Fibroblast of peridontal ligament (primary cell): ENCODE results near the gene CHN2.

Source experiments
- DNase-seq: peaks from one replicate; pipeline ENCODE4 v3.0.0-alpha.2; 2010; ENCODE audit errors: extremely low read depth

Gene CHN2

DNA sequence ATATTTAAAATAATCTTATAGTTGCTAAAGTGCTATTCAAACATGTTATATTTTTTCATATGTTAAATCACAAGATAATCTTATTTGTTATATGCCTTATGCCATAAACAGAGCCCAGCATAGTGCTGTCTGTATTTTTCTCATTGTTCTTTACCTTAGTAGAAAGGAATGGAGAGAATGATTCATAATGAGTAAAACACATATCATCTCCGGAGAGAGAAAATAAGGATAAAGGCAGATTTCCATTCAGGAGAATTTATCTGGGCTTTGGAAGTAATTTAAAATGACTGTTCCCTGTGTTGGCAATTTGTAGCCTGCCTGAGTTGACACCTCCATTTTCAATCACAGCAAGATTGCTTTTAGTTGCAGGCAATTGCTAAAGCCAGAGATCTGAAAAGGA, 30.2 kb downstream of the CHN2 start:
- DNase-seq, result no peak

DNA sequence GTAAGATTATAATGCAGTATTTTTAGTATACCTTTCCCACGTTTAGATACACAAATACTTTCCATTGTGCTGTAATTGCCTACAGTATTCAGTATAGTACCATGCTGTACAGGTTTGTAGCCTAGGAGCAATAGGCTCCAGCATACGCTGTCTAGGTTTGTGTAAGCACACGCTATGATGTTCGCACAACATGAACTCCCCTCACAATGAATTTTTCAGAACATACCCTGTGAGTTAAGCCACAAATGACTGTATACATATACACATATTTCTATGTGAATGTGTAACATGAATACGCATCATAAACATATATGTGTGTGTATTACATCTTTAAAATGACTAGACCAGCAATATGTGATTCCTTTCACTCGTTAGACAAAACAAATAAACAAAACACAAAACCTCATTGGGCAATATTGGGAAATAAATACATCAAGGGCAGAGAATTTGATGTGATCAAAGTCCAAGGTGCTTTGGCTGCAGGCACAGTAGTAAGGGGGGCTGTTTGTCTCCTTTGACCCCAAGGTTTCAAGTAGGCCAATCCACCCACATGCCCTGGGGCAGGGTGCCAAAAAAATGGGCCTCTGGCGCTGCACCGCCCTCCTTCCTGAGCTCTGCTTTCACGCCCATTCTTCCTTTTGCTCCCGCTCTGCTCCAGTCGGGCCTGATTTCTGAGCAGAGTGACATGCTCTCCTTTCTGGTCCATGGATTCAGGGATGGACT, 33.9 kb downstream of the CHN2 start:
- DNase-seq, result no peak

DNA sequence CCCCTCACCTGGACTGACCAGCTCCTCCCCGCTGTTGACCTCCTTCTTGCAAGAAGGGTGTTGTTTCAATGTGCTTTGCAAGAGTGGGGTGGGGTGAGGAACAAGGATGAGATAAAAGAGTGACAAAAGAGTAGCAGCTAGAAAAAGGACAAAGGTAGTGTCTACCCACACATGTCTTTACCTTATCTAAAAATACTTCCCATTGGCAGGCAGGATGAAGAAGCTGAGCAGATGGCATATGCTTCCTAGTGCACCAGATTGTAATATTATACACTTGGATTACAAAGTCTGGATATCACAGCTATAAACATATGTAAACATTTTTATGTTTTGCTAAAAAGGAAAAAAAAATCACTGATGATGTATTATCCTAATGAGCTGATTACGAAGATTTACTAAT, 34.5 kb downstream of the CHN2 start:
- no peak for DNase-seq

DNA sequence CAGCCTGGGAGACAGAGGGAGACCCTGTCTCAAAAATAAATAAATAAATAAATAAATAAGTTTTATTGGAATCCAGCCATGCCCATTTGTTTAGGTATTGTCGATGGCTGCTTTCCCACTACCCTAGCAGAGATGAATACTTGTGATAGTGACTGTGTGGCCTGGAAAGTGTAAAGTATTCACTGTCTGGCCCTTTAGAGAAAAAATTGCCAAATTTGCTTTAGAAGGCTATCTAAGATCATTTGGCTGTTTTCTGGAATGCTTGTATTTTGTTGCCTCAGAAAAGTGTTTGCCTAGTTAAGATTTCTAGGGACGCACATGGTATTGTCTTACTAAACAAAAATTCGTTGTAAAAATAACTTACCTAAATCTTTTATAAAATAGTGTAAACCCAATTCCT, 35.4 kb downstream of the CHN2 start:
- no peak for DNase-seq

DNA sequence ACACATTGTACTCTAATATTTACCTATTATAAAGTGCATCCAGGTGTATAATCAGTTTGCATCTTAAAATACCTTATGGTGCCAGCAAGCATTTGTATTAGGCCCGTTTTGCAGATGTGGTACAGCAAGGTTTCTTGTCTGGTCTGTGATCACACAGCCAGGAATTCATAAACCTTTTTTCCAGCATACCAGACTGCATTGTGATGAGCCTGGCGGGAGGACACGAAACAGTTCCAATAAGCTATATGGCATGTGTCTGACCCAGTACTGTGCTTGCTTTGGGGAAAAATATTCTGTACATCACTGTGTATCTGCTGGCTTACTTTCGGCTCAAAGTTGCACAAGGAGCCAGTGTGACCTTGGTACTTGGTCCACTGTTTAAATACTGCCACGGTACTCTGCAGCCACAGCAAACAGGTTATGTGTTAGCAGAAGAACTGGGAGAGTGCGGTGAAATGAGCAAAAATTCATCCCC, 36.3 kb downstream of the CHN2 start:
- DNase-seq, result no peak

DNA sequence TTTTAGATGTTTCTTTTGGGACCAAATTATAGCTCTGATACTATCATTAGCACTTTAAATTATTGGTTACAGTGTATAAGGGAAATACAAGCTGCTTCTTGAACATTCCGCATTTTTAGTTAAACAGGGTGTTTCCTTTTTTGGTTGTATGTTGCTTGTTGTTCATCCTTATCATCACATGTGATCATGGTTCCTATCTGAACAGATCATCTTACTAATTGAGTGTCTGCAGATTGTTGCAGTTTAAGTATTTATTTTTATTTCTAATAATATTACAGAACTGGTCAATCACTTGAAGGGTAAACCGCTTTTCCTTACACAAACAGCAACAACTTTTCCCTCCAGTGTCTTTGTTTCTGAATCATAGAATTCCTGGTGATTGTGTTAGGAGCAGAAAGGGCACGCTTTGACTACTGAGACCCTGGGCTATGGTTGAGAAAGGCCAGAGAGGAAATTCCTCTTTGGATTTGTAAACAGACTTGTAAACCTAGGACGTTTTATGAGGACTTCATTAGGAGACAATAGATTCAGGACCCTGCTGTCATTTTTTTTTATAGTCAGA, 37.2 kb downstream of the CHN2 start:
- DNase-seq, result no peak

DNA sequence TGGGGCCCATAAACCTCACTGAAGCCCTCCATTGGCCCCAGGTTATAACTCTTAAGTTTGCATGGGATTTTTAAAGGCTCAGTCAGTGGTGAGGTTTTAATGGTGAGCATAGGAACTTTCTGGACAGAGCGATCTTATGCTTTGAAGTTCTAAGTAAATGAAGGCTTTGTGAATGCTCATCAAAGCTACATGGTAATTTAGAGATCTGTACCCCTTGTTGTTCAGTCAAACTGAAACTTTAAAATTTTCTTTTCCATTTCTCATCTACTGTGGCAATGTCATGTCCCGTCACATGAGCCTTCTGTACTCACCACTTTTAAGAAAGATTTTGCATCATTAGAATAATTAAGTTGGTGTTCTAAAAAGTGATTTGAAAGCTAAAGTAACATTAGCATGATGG, 39.9 kb downstream of the CHN2 start:
- DNase-seq, result no peak

DNA sequence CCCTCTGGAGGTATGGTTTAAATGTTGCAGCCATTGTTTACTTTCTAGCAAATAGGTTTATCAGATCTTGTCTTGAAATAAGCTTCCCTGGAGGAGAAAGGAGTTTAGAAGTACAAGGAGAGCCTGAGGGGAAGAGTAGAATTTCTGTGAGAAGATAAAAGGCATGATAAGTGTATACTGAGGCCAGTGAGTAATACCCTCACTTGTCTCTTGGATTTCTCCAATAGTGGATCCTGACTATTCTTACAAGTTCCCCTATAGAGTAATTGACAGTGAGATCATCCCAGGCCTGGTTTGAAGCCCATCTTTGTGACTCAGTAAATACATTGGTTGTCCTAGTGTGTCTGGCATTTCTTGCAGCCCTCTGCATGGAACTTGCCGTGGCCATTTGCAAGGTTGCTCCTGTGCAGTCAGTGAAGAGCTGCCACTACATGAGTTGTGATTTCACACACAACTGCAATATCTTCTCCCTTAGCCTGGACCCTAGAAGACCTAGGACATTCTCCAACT, 41.6 kb downstream of the CHN2 start:
- DNase-seq, result no peak

DNA sequence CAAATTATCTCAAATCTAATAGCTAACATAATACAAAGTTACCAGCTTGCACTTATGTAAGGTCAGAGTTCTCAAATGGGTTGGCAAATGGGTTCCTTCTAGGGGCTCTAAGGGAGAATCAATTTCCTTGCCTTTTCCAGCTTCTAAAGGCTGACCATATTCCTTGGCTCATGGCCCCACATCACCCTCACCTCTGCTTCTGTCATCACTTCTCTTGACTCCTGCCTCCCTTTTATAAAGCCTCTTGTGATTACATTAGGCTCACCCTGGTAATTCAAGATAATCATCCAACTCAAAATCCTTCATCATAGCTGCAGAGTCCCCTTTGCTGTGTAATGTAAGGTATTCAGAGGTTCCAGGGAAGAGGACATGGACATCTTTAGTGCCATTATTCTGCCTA, 42.1 kb downstream of the CHN2 start:
- DNase-seq, result no peak

DNA sequence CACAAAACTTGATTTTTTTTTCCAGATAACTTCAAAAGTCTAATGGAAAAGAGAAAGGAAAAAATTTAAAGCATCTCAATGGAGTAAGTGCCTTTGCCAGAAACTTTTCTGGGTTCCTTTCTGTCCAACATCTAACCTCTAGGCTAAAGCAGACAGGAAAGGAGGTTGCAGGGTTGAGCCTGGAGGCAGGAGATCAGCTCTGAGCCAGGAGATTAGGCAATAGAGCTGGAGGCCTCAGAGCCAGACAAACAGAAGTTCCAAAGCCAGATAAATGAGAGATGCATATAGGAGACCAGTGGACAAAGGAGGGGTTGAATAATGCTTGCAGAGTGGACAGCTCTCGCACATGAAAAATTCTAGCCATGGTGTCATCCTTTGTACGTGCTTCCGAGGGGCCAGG, 42.9 kb downstream of the CHN2 start:
- no peak for DNase-seq

DNA sequence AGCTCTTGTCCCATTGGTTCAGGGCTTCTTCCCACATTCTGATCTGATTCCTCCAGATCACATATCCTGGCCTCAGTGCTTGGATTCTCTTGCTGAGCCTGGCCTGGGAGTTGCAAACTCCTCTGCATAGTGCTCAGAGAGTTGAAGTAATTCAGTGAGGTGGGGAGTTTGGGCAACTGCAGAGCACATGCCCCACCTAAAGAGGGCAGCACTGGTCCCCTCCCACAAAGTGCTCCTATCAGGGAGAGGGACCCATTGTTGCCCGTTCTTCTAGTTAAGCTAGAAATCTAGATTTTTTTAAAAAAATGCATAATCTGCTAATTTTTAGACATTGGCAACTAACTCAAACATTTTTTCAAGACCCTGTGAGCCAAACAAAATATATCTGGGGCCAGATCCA, 45.1 kb downstream of the CHN2 start:
- DNase-seq, result no peak

DNA sequence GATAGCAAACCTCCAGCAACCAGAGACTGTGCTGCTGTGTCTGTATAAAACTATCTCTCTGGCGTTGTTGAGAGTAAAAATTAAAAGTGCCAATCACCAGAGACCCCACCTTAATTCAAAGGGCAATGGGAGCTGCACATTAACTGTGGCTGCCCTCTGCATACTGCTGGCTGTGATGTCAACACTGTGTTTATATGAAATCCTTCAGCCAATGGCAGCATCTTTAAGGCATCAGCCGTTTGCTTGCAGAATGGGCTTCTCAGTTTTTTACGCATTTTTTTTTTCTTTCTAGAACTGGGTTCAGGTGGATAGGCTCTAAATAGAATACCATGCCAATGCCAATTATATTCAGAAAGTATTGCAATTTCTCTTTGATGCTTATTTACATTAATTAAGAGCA, 47.7 kb downstream of the CHN2 start:
- DNase-seq, result no peak

DNA sequence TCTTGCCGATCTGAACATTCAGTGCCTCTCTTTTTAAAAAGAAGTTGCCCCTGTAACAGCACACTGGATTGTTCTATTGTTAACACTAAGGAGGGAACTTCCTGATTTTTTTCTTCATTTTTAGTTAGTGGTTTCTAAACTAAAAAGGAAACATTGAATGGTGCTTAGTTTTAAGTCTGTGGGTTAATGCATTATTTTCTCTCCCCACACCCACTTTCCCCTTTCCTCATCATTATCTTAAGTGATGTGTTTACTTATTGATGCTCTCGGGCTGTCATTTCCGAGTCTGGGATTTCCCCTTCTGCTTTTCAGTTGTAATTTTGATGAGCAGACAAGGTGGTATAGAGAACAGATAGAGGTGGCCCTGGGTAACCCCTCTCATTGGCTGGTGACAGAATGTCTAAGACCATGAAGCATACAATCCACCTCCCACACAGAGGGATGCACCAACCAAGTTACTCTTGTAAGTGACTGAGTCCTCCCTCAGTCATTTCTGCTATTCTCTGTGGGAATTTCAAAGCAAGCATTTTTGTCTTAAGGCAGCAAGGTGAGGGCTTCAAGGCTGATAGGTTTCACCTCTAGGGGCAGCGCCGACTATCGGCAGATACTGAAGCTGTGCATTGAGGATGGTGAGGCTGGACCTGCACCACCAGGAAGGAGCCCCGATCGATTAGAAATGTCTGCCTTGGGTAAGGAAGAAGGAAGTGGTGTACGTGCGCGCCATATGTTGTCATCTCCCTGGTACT, 49.5 kb downstream of the CHN2 start:
- no peak for DNase-seq

DNA sequence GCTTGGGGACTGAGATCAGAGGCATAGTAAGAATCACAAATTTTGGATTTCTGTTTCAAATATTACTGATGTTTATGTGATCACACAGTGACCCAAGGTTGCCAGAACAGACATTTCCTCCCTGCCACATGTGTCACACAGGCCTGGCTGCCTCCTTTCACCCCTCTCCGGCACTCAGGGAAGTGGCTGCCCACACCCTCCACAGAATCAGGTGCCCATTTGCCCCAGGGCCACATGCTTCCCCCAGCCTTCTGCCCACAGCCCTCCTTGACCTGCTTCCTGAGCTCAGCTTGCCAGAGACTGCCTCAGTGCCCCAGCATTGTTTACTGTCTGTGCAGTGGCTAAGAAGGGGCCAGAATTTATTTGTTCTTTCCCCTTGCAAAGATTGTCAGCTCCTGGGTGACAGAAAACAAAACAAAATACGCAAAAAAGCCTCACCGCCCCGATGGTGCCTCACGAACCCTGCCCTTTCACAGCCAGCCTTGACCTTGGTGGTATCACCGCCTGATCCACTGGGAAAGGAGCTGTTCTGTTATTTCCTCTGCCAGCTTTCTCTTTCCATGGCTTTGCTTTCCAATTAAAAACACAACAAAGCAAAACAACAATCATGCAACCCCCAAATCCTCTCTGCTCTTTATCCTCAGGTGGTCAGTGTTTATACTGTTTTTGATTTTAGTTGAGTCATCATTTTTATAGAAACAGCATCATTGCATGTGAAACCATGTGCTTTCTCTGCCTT, 52.8 kb downstream of the CHN2 start:
- DNase-seq, result no peak

DNA sequence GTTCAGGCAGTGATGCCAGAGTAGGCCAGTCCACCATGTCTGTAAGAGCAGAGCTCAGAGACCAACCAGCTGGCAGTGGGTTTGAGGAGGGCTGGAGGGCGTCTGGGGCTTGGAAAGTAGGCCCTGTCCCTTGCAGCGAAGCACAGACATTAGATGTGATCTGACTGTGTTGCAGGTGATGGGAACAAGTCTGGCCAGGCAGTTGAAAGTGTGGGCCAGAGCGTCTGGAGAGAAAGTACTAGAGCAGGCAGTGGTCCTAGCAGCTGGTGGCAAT, 53.3 kb downstream of the CHN2 start:
- no peak for DNase-seq

DNA sequence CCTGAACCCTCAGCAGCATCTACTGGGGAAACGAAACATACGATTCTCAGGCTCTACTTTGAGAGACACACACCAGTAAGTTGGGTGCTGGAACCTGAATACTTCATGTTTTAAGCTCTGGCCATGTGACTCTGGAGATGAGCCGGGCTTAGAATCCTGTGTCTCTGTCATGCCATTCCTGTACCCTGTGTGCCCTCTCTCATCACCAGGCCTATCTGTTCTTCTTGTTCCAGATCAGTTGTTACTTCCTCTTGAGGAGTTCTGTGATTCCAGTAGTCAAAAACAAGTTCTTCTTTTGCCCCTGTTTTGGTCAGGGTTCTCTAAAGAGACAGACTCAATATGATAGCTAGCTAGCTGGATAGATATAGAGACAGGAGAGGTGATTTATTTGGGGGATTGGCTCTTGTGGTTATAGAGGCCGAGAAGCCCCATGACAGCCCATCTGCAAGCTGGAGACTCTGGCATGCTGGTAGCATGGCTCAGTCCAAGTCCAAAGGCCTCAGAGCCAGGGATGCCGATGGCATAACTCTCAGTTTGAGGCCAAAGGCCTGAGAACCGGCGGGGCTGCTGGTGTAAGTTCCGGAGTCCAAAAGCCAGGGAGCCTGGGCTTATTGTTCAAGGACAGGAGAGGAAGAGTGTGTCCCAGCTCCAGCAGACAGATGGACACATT, 54.3 kb downstream of the CHN2 start:
- DNase-seq, result no peak

DNA sequence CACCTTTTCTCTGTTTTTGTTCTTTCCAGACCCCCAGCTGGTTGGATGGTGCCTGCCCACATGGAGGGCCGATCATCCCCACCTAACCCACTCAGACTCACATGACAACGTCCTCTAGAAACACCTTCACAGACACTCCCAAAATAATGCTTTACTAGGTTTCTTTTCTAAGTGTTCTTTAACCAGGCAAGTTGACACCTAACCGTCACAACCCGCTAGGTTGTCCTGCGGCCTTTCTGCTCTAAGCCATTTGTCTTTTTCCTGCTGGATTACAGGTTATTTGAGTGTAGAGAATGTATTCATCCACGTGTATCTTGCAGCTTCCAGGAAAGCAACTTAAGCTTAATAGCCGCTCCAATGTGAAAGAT, 54.8 kb downstream of the CHN2 start:
- no peak for DNase-seq

DNA sequence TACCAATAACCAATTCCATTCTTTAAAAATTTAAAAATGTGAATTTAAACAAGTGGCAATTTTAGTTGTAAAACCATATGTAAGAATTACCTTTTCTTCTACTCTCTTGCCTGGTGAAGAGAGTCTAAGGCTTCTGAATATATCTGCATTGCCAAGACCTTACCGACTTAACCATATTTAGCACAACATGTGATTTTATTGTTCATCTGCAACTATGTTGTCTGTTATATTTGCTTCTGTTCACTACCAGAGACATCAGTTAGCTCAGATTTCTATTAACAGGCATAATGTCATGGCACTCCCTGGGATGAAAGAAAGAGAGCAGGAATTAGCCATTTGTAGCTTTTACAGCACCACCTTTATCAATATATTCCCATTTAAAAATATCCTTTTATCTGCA, 55.3 kb downstream of the CHN2 start:
- DNase-seq, result no peak

DNA sequence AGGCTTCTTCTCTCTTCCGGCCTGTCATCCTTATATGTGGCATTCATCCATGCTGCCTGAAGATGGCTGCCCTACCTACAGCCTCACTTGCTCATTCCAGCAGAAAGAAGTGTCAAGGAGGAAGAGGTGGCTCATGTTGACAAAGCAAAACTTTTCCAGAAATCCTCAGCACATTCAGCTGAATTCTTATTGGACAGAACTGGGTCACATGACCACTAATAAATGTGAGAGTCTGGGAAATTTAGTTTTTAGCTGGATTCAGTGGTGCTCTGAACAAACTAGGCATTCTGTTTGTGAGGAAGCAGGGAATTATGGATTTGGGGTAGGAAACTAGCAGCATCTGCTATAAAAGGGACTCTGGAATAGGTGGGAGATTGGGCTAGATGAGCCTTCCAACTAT, 58.6 kb downstream of the CHN2 start:
- DNase-seq, result no peak

DNA sequence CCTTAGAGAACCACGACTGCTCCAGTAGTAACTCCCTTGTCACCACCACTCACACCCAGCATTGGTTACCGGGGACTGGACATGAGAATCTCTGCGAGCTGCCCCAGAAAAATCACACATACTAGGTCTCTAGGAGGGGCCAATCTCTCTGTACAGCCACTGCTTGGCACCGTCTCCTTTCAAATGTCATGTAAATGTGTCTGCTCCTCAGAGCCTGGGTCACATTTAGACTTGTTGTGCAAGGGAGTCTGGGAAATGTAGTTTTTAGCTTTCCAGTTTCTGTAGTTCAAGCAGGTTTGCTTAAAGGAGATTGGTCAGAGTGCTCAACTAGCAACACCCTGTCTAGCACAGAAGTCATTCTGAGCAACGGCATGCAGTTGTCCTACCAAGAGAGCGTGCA, 60.0 kb downstream of the CHN2 start:
- DNase-seq, result no peak

DNA sequence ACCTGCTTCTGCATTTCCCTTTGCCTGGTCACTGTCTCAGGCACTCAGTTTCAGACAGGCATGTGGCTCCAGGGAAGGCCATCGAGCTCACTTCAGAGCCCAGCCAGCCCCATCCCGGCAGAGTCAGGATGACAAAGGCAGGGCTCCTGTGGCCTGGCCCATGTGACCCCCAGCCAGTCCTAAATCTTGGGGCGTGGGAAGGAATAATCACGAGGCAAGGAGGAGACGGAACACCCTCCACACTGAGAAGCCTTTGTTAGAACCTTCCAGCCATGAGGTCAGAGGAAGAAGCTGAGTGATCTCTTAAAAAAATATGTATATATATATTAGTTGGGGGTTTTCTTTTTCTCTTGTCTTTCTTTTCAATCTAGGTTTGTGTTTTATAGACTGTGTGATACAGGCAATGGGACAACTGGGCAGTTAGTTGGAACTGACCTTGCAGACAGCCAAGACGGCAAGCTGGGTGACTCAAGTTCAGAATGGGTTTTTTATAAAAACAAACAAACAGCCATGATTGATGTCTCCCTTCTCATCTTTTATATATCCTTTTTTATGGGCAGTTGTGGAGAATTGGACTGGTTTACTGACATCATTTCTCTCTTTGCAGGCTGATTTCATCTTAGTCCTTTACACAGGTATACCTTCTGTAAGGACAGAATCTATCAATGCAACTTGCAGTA, 60.8 kb downstream of the CHN2 start:
- no peak for DNase-seq
